ENCODE data around the gene WFIKKN1. TPM values are rescaled to one million over a fixed set of nuclear protein-coding genes. Genes with fewer than 3 reads are reported as not detected.

Gene WFIKKN1
- total and polyA plus RNA-seq, 2 of the 13 experiments (the other 11 are each of a cell fraction or from before 2014, with no cell fraction given) = 1.7 to 4.9 TPM

DNA sequence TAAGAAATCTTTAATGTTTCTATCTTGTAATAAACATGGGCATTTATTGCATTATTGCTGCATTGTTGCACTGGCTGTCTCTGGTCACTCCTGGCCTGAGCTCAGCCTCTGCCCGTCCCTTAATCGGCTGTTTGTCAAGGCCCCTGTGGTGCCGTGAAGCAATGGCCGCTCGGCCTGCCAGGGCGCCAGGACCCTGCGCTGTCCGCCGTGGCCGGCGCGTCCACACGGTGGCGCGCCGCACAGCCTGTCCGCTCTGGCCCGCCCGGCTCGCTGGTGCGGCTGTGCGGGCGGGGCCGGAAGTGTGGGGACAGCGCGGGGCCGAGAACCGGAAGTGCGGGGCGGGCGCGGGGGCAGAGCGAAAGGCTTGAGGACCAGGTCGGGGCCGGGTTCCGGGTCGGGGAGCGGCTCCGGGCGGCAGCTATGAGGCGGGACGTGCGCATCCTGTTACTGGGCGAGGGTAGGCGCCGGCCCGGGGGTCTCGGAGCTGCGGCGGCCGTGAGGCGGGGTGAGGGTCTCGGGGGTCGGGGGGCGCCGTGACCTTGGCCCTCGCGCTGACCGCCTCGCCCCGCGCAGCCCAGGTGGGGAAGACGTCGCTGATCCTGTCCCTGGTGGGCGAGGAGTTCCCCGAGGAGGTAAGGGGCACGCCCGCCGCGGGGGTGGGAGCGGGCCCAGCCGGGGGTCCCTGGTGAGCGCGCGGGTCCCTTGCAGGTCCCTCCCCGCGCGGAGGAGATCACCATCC, 37.2 kb downstream of the WFIKKN1 start, which contains the start of gene RHOT2 (continued):
- TF ChIP-seq, protein P1, sequence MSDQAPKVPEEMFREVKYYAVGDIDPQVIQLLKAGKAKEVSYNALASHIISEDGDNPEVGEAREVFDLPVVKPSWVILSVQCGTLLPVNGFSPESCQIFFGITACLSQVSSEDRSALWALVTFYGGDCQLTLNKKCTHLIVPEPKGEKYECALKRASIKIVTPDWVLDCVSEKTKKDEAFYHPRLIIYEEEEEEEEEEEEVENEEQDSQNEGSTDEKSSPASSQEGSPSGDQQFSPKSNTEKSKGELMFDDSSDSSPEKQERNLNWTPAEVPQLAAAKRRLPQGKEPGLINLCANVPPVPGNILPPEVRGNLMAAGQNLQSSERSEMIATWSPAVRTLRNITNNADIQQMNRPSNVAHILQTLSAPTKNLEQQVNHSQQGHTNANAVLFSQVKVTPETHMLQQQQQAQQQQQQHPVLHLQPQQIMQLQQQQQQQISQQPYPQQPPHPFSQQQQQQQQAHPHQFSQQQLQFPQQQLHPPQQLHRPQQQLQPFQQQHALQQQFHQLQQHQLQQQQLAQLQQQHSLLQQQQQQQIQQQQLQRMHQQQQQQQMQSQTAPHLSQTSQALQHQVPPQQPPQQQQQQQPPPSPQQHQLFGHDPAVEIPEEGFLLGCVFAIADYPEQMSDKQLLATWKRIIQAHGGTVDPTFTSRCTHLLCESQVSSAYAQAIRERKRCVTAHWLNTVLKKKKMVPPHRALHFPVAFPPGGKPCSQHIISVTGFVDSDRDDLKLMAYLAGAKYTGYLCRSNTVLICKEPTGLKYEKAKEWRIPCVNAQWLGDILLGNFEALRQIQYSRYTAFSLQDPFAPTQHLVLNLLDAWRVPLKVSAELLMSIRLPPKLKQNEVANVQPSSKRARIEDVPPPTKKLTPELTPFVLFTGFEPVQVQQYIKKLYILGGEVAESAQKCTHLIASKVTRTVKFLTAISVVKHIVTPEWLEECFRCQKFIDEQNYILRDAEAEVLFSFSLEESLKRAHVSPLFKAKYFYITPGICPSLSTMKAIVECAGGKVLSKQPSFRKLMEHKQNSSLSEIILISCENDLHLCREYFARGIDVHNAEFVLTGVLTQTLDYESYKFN (CRISPR knock-in tag; conservative IDR thresholded peaks at IDR 0.05) = peak; percentile 51
- TF ChIP-seq NR2C2 (CRISPR knock-in tag; IDR thresholded peaks at IDR 0.05; ENCODE audit: borderline replicate concordance) (peak; percentile 89), HNRNPL (IDR thresholded peaks at IDR 0.05; ENCODE audit: low read depth, low read length) (0 out of 2 replicates have a peak, but pooled peaks have one; percentile 10), KLF16 (CRISPR knock-in tag; IDR thresholded peaks at IDR 0.05) (peak in 1 of 2 experiments; percentile 63; a peak in 1 of 4 replicates), ZNF234 (CRISPR knock-in tag; conservative IDR thresholded peaks at IDR 0.05) (peak; percentile 77; the same call in 1 of the 2 replicates), NR2F6 (IDR thresholded peaks at IDR 0.05) (no peak), NR2F6 (CRISPR knock-in tag; IDR thresholded peaks at IDR 0.05) (peak; percentile 39; the same call in 1 of the 2 replicates), POGZ (CRISPR knock-in tag; IDR thresholded peaks at IDR 0.05) (peak; percentile 57), EP300 (IDR thresholded peaks at IDR 0.05; ENCODE audit: low read depth in 2 of 2, low read length in 2 of 2) (peak in 1 of 2 experiments; percentile 44; a peak in 1 of 4 replicates), EP300 (CRISPR knock-in tag; IDR thresholded peaks at IDR 0.05; ENCODE audit: borderline replicate concordance) (peak; percentile 38; the same call in 1 of the 2 replicates), GABPB1 (CRISPR knock-in tag; IDR thresholded peaks at IDR 0.05) (peak; percentile 95), FOSL1 (CRISPR knock-in tag; IDR thresholded peaks at IDR 0.05; ENCODE audit: borderline replicate concordance) (no peak), NONO (IDR thresholded peaks at IDR 0.05) (no peak), NONO (CRISPR knock-in tag; conservative IDR thresholded peaks at IDR 0.05) (peak; percentile 99), ZKSCAN1 (IDR thresholded peaks at IDR 0.05; ENCODE audit: low read length) (no peak), ZNF451 (CRISPR knock-in tag; IDR thresholded peaks at IDR 0.05) (peak; percentile 78; the same call in 1 of the 2 replicates), ZIK1 (CRISPR knock-in tag; IDR thresholded peaks at IDR 0.05; ENCODE audit: borderline replicate concordance, low read depth) (peak; percentile 94; the same call in 1 of the 2 replicates)
- TF ChIP-seq, protein P2, sequence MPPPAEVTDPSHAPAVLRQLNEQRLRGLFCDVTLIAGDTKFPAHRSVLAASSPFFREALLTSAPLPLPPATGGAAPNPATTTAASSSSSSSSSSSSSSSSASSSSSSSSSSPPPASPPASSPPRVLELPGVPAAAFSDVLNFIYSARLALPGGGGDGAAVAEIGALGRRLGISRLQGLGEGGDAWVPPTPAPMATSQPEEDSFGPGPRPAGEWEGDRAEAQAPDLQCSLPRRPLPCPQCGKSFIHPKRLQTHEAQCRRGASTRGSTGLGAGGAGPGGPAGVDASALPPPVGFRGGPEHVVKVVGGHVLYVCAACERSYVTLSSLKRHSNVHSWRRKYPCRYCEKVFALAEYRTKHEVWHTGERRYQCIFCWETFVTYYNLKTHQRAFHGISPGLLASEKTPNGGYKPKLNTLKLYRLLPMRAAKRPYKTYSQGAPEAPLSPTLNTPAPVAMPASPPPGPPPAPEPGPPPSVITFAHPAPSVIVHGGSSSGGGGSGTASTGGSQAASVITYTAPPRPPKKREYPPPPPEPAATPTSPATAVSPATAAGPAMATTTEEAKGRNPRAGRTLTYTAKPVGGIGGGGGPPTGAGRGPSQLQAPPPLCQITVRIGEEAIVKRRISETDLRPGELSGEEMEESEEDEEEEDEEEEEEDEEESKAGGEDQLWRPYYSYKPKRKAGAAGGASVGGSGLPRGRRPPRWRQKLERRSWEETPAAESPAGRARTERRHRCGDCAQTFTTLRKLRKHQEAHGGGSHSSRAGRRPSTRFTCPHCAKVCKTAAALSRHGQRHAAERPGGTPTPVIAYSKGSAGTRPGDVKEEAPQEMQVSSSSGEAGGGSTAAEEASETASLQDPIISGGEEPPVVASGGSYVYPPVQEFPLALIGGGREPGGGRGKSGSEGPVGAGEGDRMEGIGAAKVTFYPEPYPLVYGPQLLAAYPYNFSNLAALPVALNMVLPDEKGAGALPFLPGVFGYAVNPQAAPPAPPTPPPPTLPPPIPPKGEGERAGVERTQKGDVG (CRISPR knock-in tag; IDR thresholded peaks at IDR 0.05; ENCODE audit: borderline replicate concordance) = no peak
- TF ChIP-seq, protein P3, sequence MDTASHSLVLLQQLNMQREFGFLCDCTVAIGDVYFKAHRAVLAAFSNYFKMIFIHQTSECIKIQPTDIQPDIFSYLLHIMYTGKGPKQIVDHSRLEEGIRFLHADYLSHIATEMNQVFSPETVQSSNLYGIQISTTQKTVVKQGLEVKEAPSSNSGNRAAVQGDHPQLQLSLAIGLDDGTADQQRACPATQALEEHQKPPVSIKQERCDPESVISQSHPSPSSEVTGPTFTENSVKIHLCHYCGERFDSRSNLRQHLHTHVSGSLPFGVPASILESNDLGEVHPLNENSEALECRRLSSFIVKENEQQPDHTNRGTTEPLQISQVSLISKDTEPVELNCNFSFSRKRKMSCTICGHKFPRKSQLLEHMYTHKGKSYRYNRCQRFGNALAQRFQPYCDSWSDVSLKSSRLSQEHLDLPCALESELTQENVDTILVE (CRISPR knock-in tag; IDR thresholded peaks at IDR 0.05) = peak; percentile 87; the same call in 1 of the 2 replicates
- TF ChIP-seq, protein P4, sequence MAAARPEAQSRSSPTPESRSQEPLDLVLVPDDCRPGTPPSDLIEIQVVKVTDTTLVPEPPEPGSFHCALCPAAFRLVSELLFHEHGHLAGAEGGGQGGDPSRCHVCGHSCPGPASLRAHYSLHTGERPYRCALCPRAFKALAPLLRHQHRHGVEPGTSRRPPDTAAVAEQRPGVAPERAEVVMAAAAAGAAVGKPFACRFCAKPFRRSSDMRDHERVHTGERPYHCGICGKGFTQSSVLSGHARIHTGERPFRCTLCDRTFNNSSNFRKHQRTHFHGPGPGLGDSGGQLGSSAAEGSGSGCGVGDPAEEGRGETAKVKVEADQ (CRISPR knock-in tag; IDR thresholded peaks at IDR 0.05; ENCODE audit: borderline replicate concordance) = peak; percentile 90; the same call in 1 of the 2 replicates
